HepG2 (cell line): ENCODE results near the gene COL9A2. TPM values are rescaled to one million over a fixed set of nuclear protein-coding genes. Genes with fewer than 3 reads are reported as not detected.

Experiments
- AHR ChIP-seq: IDR thresholded peaks from 2 replicates; pipeline ENCODE4 v1.6.1; 2018; ENCODE audit warnings: missing genetic modification reagents, missing compliant biosample characterization
- GFI1 ChIP-seq: sonication (generic); formaldehyde crosslinking; IDR thresholded peaks from 2 replicates; pipeline ENCODE4 v1.5.0; 2020; ENCODE audit warnings: missing genetic modification reagents, mild to moderate bottlenecking, borderline replicate concordance
- LBX2 ChIP-seq: sonication (generic); formaldehyde crosslinking; IDR thresholded peaks from 2 replicates; pipeline ENCODE4 v1.5.0; 2020; ENCODE audit warnings: missing genetic modification reagents, mild to moderate bottlenecking, borderline replicate concordance
- NR2F2 ChIP-seq: IDR thresholded peaks from 2 replicates; pipeline ENCODE4 v1.6.1; 2012; ENCODE audit warnings: low read depth, inconsistent platforms, borderline replicate concordance
- THAP9 ChIP-seq: sonication (generic); formaldehyde crosslinking; IDR thresholded peaks from 2 replicates; pipeline ENCODE4; 2020; ENCODE audit warnings: missing genetic modification reagents, mild to moderate bottlenecking, borderline replicate concordance
- ZNF33A ChIP-seq: sonication (generic); formaldehyde crosslinking; IDR thresholded peaks from 2 replicates; pipeline ENCODE4 v1.5.1; 2020; ENCODE audit warnings: missing genetic modification reagents, mild to moderate bottlenecking, moderate library complexity, borderline replicate concordance
- ZNF430 ChIP-seq: sonication (generic); formaldehyde crosslinking; IDR thresholded peaks from 2 replicates; pipeline ENCODE4 v1.9.0; 2021; ENCODE audit warnings: mild to moderate bottlenecking, missing genetic modification reagents
- ZNF839 ChIP-seq: sonication (generic); formaldehyde crosslinking; IDR thresholded peaks from 2 replicates; pipeline ENCODE4 v1.4.0; 2020; ENCODE audit warnings: missing genetic modification reagents, mild to moderate bottlenecking, borderline replicate concordance
- ZSCAN29 ChIP-seq: sonication (generic); formaldehyde crosslinking; conservative IDR thresholded peaks from 2 replicates; pipeline ENCODE4 v1.4.0; 2020; ENCODE audit warnings: mild to moderate bottlenecking, missing genetic modification reagents
- polyA plus RNA-seq, 8 experiments: library from polyadenylated mRNA; depleted of rRNA in 3 of 8; stranded (reverse) in 7 of 8; unstranded in 1 of 8; fragments of >200 nt; fragmentation: Illumina TruSeq in 4 of 8; extraction: Trizol in 4 of 8; gene quantifications; 2 replicates each; pipeline versions ENCODE4 v1.2.1 to v1.2.3, GENCODE V29; 2011 to 2016; ENCODE audit warnings: low read depth in 4 of 8, missing spikeins in 1 of 8, mixed read lengths in 1 of 8; ENCODE audit not compliant: insufficient read depth in 1 of 8
- total RNA-seq, 5 experiments: library from RNA; depleted of rRNA; stranded (reverse); fragments of >200 nt; fragmentation: Illumina TruSeq; extraction: Trizol; gene quantifications; 2 replicates each; pipeline ENCODE4 v1.2.3, GENCODE V29; 2016; ENCODE audit warnings: low read depth in 1 of 5
- TF ChIP-seq, protein P1 (sequence below): sonication (generic); formaldehyde crosslinking; IDR thresholded peaks from 2 replicates; pipeline ENCODE4 v1.8.1; 2022; ENCODE audit warnings: low read depth, mild to moderate bottlenecking, missing genetic modification reagents

Gene COL9A2
- total and polyA plus RNA-seq, 2 of the 13 experiments (the other 11 are each of a cell fraction or from before 2014, with no cell fraction given) = 20.2 to 26.9 TPM

- TF ChIP-seq, protein P1, sequence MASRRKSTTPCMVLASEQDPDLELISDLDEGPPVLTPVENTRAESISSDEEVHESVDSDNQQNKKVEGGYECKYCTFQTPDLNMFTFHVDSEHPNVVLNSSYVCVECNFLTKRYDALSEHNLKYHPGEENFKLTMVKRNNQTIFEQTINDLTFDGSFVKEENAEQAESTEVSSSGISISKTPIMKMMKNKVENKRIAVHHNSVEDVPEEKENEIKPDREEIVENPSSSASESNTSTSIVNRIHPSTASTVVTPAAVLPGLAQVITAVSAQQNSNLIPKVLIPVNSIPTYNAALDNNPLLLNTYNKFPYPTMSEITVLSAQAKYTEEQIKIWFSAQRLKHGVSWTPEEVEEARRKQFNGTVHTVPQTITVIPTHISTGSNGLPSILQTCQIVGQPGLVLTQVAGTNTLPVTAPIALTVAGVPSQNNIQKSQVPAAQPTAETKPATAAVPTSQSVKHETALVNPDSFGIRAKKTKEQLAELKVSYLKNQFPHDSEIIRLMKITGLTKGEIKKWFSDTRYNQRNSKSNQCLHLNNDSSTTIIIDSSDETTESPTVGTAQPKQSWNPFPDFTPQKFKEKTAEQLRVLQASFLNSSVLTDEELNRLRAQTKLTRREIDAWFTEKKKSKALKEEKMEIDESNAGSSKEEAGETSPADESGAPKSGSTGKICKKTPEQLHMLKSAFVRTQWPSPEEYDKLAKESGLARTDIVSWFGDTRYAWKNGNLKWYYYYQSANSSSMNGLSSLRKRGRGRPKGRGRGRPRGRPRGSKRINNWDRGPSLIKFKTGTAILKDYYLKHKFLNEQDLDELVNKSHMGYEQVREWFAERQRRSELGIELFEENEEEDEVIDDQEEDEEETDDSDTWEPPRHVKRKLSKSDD = no peak
- TF ChIP-seq ZSCAN29 (CRISPR knock-in tag) = no peak
- peak; percentile 97; the same call in 1 of the 2 replicates for TF ChIP-seq THAP9 (CRISPR knock-in tag)
- no peak for TF ChIP-seq GFI1 (CRISPR knock-in tag)
- TF ChIP-seq ZNF33A (CRISPR knock-in tag) = no peak
- TF ChIP-seq ZNF430 (CRISPR knock-in tag) = no peak
- TF ChIP-seq ZNF839 = no peak
- TF ChIP-seq NR2F2 = no peak
- TF ChIP-seq LBX2 (CRISPR knock-in tag) = peak; percentile 16; the same call in 1 of the 2 replicates
- TF ChIP-seq AHR (CRISPR knock-in tag) = no peak
Measured at GRCh38 chr1:40258445-40258769, 58.7 kb downstream of the COL9A2 start (continued).
